GM12878 (cell line): ENCODE data around the gene ABCF3. TPM values are rescaled to one million over a fixed set of nuclear protein-coding genes. Genes with fewer than 3 reads are reported as not detected.

ENCODE experiments used
- ATAC-seq: fragments of 200-7000 bp; cut with Tn5 transposase; 3 replicates; pipeline ENCODE4 v1.9.1; 2020; ENCODE audit warnings: mild to moderate bottlenecking, moderate library complexity
- BruUV-seq: library from RNA; stranded (reverse); fragments of 400-500 nt; replicated peaks from 2 replicates; lab custom pipeline; 2021; lab: Mats Ljungman, UMichigan
- CTCF ChIA-PET: fragments of 300-600 bp; sonication (Branson Sonifier 250); formaldehyde crosslinking; extraction: SDS; loops from one replicate; lab custom pipeline; 2021; ENCODE audit warnings: inconsistent platforms; lab: Yijun Ruan, JAX
- POLR2A ChIA-PET: fragments of 350-600 bp; formaldehyde crosslinking; extraction: SDS; loops from one replicate; lab custom pipeline; 2021; ENCODE audit warnings: inconsistent platforms; lab: Charles Lee
- RAD21 ChIA-PET: fragments of 300-600 bp; sonication (Branson Sonifier 250); formaldehyde crosslinking; loops from one replicate; lab custom pipeline; 2023; ENCODE audit warnings: antibody characterized with exemption; ENCODE audit not compliant: unreplicated experiment; lab: Charles Lee
- SMC1A ChIA-PET: fragments of 300-600 bp; sonication (Branson Sonifier 250); formaldehyde crosslinking; loops from one replicate; lab custom pipeline; 2023; ENCODE audit not compliant: unreplicated experiment, uncharacterized antibody; lab: Charles Lee
- DNase-seq: peaks from one replicate; pipeline ENCODE4 v3.0.0-alpha.2; 2011; ENCODE audit warnings: low read depth, low spot score
- FAIRE-seq: peaks from 3 replicates; lab custom pipeline; 2011; peaks lifted over from hg19 to GRCh38; lab: Jason Lieb, UNC
- H2AFZ ChIP-seq: 2 replicates; pipeline ENCODE4 v1.6.0; 2011; ENCODE audit warnings: low read depth, low read length, control low read depth; ENCODE audit not compliant: control insufficient read depth
- H3K27ac ChIP-seq: 2 replicates; pipeline ENCODE4 v1.5.1; 2011; ENCODE audit warnings: control low read depth; ENCODE audit not compliant: control insufficient read depth, insufficient read depth
- H3K27me3 ChIP-seq, 2 experiments: replicated peaks in 1 of 2; 2 replicates each; pipeline versions ENCODE4 v1.6.0 to v1.6.1; 2011; ENCODE audit warnings: low read length in 1 of 2; ENCODE audit not compliant: control insufficient read depth in 2 of 2, insufficient read depth in 2 of 2
- H3K36me3 ChIP-seq, 2 experiments: 2 replicates each; pipeline ENCODE4 v1.5.1; 2011; ENCODE audit warnings: low read length in 1 of 2; ENCODE audit not compliant: control insufficient read depth in 2 of 2, insufficient read depth in 2 of 2
- H3K4me1 ChIP-seq: 2 replicates; pipeline ENCODE4 v1.6.1; 2011; ENCODE audit warnings: mild to moderate bottlenecking, low read length, moderate library complexity, mixed read lengths; ENCODE audit not compliant: control insufficient read depth, insufficient read depth
- H3K4me2 ChIP-seq: 2 replicates; pipeline ENCODE4 v1.6.0; 2011; ENCODE audit warnings: control low read depth; ENCODE audit not compliant: control insufficient read depth, insufficient read depth
- H3K4me3 ChIP-seq: fragments of 200-600 bp; sonication (generic); 2 replicates; pipeline ENCODE4 v1.5.1; 2016
- H3K79me2 ChIP-seq: 2 replicates; pipeline ENCODE4 v1.6.0; 2011; ENCODE audit warnings: low read length; ENCODE audit not compliant: control insufficient read depth, insufficient read depth
- H3K9ac ChIP-seq: 2 replicates; pipeline ENCODE4 v1.8.0; 2011; ENCODE audit warnings: low read length, control low read depth, mixed read lengths; ENCODE audit not compliant: control insufficient read depth, insufficient read depth
- H3K9me3 ChIP-seq: replicated peaks from 3 replicates; pipeline ENCODE4 v1.5.1; 2011; ENCODE audit warnings: mild to moderate bottlenecking, low read length; ENCODE audit not compliant: control insufficient read depth, insufficient read depth
- H4K20me1 ChIP-seq: 2 replicates; pipeline ENCODE4 v1.6.0; 2011; ENCODE audit not compliant: control insufficient read depth, insufficient read depth
- ATF2 ChIP-seq: IDR thresholded peaks from 2 replicates; pipeline ENCODE4 v1.6.1; 2012; ENCODE audit warnings: low read length, inconsistent platforms
- BRCA1 ChIP-seq: IDR thresholded peaks from 2 replicates; pipeline ENCODE4 v1.6.1; 2011; ENCODE audit warnings: low read depth, low read length, improper control_type of control experiment
- CHD2 ChIP-seq: IDR thresholded peaks from 2 replicates; pipeline ENCODE4 v1.6.1; 2011; ENCODE audit warnings: low read depth, low read length, improper control_type of control experiment, borderline replicate concordance
- JUNB ChIP-seq: IDR thresholded peaks from 2 replicates; pipeline ENCODE4 v1.6.1; 2016; ENCODE audit warnings: antibody characterized with exemption, mild to moderate bottlenecking
- PRDM15 ChIP-seq: fragments of 450-650 bp; formaldehyde crosslinking; IDR thresholded peaks from 2 replicates; pipeline ENCODE4 v1.4.0; 2020; ENCODE audit warnings: mild to moderate bottlenecking, moderate library complexity
- REST ChIP-seq: IDR thresholded peaks from 2 replicates; pipeline ENCODE4 v1.6.1; 2012; ENCODE audit warnings: mild to moderate bottlenecking, low read depth, low read length
- SP1 ChIP-seq: IDR thresholded peaks from one replicate; pipeline ENCODE4 v1.6.1; 2011; ENCODE audit warnings: low read depth, low read length
- SREBF1 ChIP-seq: IDR thresholded peaks from 2 replicates; pipeline ENCODE4 v1.6.1; 2012; ENCODE audit warnings: mild to moderate bottlenecking, low read length
- SRF ChIP-seq, 2 experiments: IDR thresholded peaks; 2 replicates each; pipeline ENCODE4 v1.6.1; 2011; ENCODE audit warnings: low read depth in 2 of 2, low read length in 2 of 2, mild to moderate bottlenecking in 1 of 2, moderate library complexity in 1 of 2
- TBL1XR1 ChIP-seq: IDR thresholded peaks from 2 replicates; pipeline ENCODE4 v1.6.1; 2012; ENCODE audit warnings: low read depth, low read length, improper control_type of control experiment
- TCF12 ChIP-seq: IDR thresholded peaks from 2 replicates; pipeline ENCODE4 v1.6.1; 2011; ENCODE audit warnings: low read depth, mild to moderate bottlenecking, low read length
- TCF7 ChIP-seq: IDR thresholded peaks from 2 replicates; pipeline ENCODE4 v1.6.1; 2014; ENCODE audit warnings: antibody characterized with exemption, borderline replicate concordance
- WRNIP1 ChIP-seq: IDR thresholded peaks from 2 replicates; pipeline ENCODE4 v1.6.1; 2011; ENCODE audit warnings: low read depth, low read length, improper control_type of control experiment, borderline replicate concordance
- ZSCAN29 ChIP-seq: fragments of 450-650 bp; IDR thresholded peaks from 2 replicates; pipeline ENCODE4 v1.6.1; 2017; ENCODE audit warnings: mild to moderate bottlenecking, moderate library complexity
- WGBS: methylation state at CpG from one replicate; pipeline ENCODE4 v1.1.6; 2016; ENCODE audit warnings: low lambda C conversion rate; ENCODE audit not compliant: insufficient replicate concordance, insufficient coverage; ENCODE audit errors: missing lambda C conversion rate; 5-methylcytosine and 5-hydroxymethylcytosine counted together
- in situ Hi-C: fragments of 300-500 bp; cut with MboI; formaldehyde crosslinking; loops from 9 replicates; pipeline ENCODE4 v1.14.3; 2018; ENCODE audit warnings: mixed read lengths
- intact Hi-C: fragments of 100-400 bp; cut with micrococcal nuclease; formaldehyde crosslinking; loops from one replicate; pipeline ENCODE4 v1.14.2; 2022; ENCODE audit not compliant: unreplicated experiment
- polyA plus RNA-seq, 11 experiments: library from polyadenylated mRNA; depleted of rRNA in 4 of 11; unstranded in 6 of 11; stranded (reverse) in 5 of 11; fragments of >200 nt; fragmentation: Nextera tagmentation in 4 of 11; fragmentation: Illumina TruSeq in 1 of 11; extraction: Ambion mirVana in 4 of 11; extraction: Trizol in 1 of 11; gene quantifications; 1 replicate in 1 of 11; 2 replicates in 10 of 11; pipeline versions ENCODE4 v1.2.1 to v1.2.3, GENCODE V29; 2011 to 2016; ENCODE audit warnings: inconsistent platforms in 2 of 11, missing spikeins in 2 of 11, low read depth in 1 of 11
- total RNA-seq, 4 experiments: library from RNA; depleted of rRNA in 3 of 4; stranded (reverse); fragments of >200 nt in 3 of 4; fragmentation: Illumina TruSeq in 1 of 4; extraction: Trizol in 1 of 4; gene quantifications; 2 replicates each; pipeline versions ENCODE4 v1.2.1 to v1.2.3, GENCODE V29; 2013 to 2021

The ABCF3 gene
- total and polyA plus RNA-seq, 10 of the 15 experiments (the other 5 are each of a cell fraction or from before 2014, with no cell fraction given), result 6.1 to 71.3 (median 46.9) TPM

GRCh38 chr3:184167786-184168185, 18.2 kb upstream of the ABCF3 start (continued):
- TF ChIP-seq PRDM15 (CRISPR knock-in tag), result no peak
- TF ChIP-seq TCF12, result no peak
- TF ChIP-seq CHD2, result no peak
- no peak for TF ChIP-seq SREBF1
- no peak for TF ChIP-seq BRCA1
- no peak for TF ChIP-seq ZSCAN29
- TF ChIP-seq TCF7, result no peak

GRCh38 chr3:184168363-184169120, 17.5 kb upstream of the ABCF3 start:
- H3K9me3 ChIP-seq, result no peaks in the 10 kb centered on the region
- H3K4me2 ChIP-seq, result no peak overlapping the region
- DNase-seq (no peak), ATAC-seq (no peak), FAIRE-seq (no peak)
- no peaks in the 10 kb centered on the region for H3K4me1 ChIP-seq
- H3K79me2 ChIP-seq, result no peaks in the 10 kb centered on the region
- H3K4me3 ChIP-seq, result no peak overlapping the region
- H3K9ac ChIP-seq, result no peak overlapping the region
- peaks cover 6 to 17% of the 10 kb centered on the region in 2 experiments; a peak in 3 of 4 replicates for H3K36me3 ChIP-seq
- H3K27ac ChIP-seq, result no peak overlapping the region
- no peaks in the 10 kb centered on the region for H3K27me3 ChIP-seq
- SMC1A ChIA-PET, result no interaction called here
- no peak overlapping the region for H2AFZ ChIP-seq
- H4K20me1 ChIP-seq, result no peaks in the 10 kb centered on the region
- in situ Hi-C loops (no loop called here), intact Hi-C loops (no loop called here)
- POLR2A ChIA-PET, result interaction anchor here (0.5 kb wide), 1 partner anchor 143 kb away, joined by 3 read pairs; no protein-coding TSS in a partner anchor
- no peak for TF ChIP-seq SRF (IDR thresholded peaks at IDR 0.05; ENCODE audit: low read depth in 2 of 2, low read length in 2 of 2)
- TF ChIP-seq REST, result no peak
- TF ChIP-seq ATF2, result no peak
- TF ChIP-seq WRNIP1, result no peak
- no peak for TF ChIP-seq TBL1XR1
- no peak for TF ChIP-seq JUNB
- TF ChIP-seq SP1, result no peak
- 88% methylated on average over 9 of the region's 9 CpGs for WGBS
- no TSS peak for BruUV-seq
- RAD21 ChIA-PET, result interaction anchor here (1.5 kb wide), 1 partner anchor 13 kb away, joined by 3 read pairs; no protein-coding TSS in a partner anchor
- CTCF ChIA-PET, result no interaction called here
